ENCODE measurements around the gene ESYT3. TPM values are rescaled to one million over a fixed set of nuclear protein-coding genes. Genes with fewer than 3 reads are reported as not detected.

ESYT3 gene
- total RNA-seq, 1 experiment from 2014 or later, result 7.6 TPM

- DNase-seq, result no peak
- Mint-ChIP-seq H3K27me3 (ENCODE audit: insufficient read depth, unreplicated experiment) (no peaks in the 10 kb centered on the region), H3K9me3 (ENCODE audit: unreplicated experiment) (no peaks in the 10 kb centered on the region), H3K4me3 (ENCODE audit: unreplicated experiment) (no peak overlapping the region), H3K27ac (ENCODE audit: unreplicated experiment) (peak overlapping the region; percentile 71), H3K36me3 (ENCODE audit: insufficient read depth, unreplicated experiment) (no peaks in the 10 kb centered on the region), H3K4me1 (ENCODE audit: low read depth, unreplicated experiment) (peaks cover 32% of the 10 kb centered on the region)
- intact Hi-C loops (cut with micrococcal nuclease; ENCODE audit: unreplicated experiment), result no loop called here
- TF ChIP-seq CTCF (IDR thresholded peaks at IDR 0.05; ENCODE audit: insufficient read depth in 1 of 2, low read depth in 1 of 2, low read length in 1 of 2, severe bottlenecking in 1 of 2, unreplicated experiment in 1 of 2), result no peak
- Histone ChIP-seq H3K27me3 (replicated peaks; ENCODE audit: control insufficient read depth, insufficient read depth, low read length) (no peaks in the 10 kb centered on the region), H3K4me3 (ENCODE audit: low read depth, low read length) (no peak overlapping the region), H3K9me3 (no peaks in the 10 kb centered on the region), H3K4me1 (peaks cover 30% of the 10 kb centered on the region), H3K36me3 (ENCODE audit: control insufficient read depth, insufficient read depth, low read length) (no peaks in the 10 kb centered on the region)
- POLR2A ChIA-PET, result interaction anchor here (0.6 kb wide), 1 partner anchor 34 kb away, joined by 3 read pairs; the partner anchor contains the start of gene ESYT3
- CTCF ChIA-PET, result interaction anchor here (1.1 to 1.9 kb wide), 2 partner anchors 34 to 53 kb away, joined by 4 to 10 read pairs; partner anchors contain the start of genes ESYT3 and MRAS
- no TSS peak for BruUV-seq (replicated peaks)
Observed at GRCh38 chr3:138400651-138401070, 33.8 kb upstream of the ESYT3 start.

GRCh38 chr3:138401834-138402233, 32.6 kb upstream of the ESYT3 start:
- ChIA-PET CTCF (no interaction called here), POLR2A (no interaction called here)
- Mint-ChIP-seq H3K4me1 (ENCODE audit: low read depth, unreplicated experiment) (peaks cover 28% of the 10 kb centered on the region), H3K9me3 (ENCODE audit: unreplicated experiment) (no peaks in the 10 kb centered on the region), H3K27ac (ENCODE audit: unreplicated experiment) (no peak overlapping the region), H3K27me3 (ENCODE audit: insufficient read depth, unreplicated experiment) (no peaks in the 10 kb centered on the region), H3K36me3 (ENCODE audit: insufficient read depth, unreplicated experiment) (no peaks in the 10 kb centered on the region), H3K4me3 (ENCODE audit: unreplicated experiment) (no peak overlapping the region)
- intact Hi-C loops (cut with micrococcal nuclease; ENCODE audit: unreplicated experiment), result no loop called here
- Histone ChIP-seq H3K4me3 (ENCODE audit: low read depth, low read length) (no peak overlapping the region), H3K4me1 (peaks cover 30% of the 10 kb centered on the region), H3K9me3 (no peaks in the 10 kb centered on the region), H3K36me3 (ENCODE audit: control insufficient read depth, insufficient read depth, low read length) (no peaks in the 10 kb centered on the region), H3K27me3 (replicated peaks; ENCODE audit: control insufficient read depth, insufficient read depth, low read length) (no peaks in the 10 kb centered on the region)
- no TSS peak for BruUV-seq (replicated peaks)
- no peak for DNase-seq
- TF ChIP-seq CTCF (IDR thresholded peaks at IDR 0.05; ENCODE audit: insufficient read depth in 1 of 2, low read depth in 1 of 2, low read length in 1 of 2, severe bottlenecking in 1 of 2, unreplicated experiment in 1 of 2), result no peak

GRCh38 chr3:138404121-138404520, 30.3 kb upstream of the ESYT3 start:
- no peaks in the 10 kb centered on the region for H3K9me3 Mint-ChIP-seq (ENCODE audit: unreplicated experiment)
- intact Hi-C loops (cut with micrococcal nuclease; ENCODE audit: unreplicated experiment), result no loop called here
- H3K4me3 Mint-ChIP-seq (ENCODE audit: unreplicated experiment), result no peak overlapping the region
- Histone ChIP-seq H3K4me3 (ENCODE audit: low read depth, low read length) (no peak overlapping the region), H3K36me3 (ENCODE audit: control insufficient read depth, insufficient read depth, low read length) (no peaks in the 10 kb centered on the region), H3K9me3 (no peaks in the 10 kb centered on the region), H3K27me3 (replicated peaks; ENCODE audit: control insufficient read depth, insufficient read depth, low read length) (no peaks in the 10 kb centered on the region), H3K4me1 (peaks cover 19% of the 10 kb centered on the region)
- H3K27ac Mint-ChIP-seq (ENCODE audit: unreplicated experiment), result no peak overlapping the region
- no peak for DNase-seq
- no TSS peak for BruUV-seq (replicated peaks)
- ChIA-PET CTCF (no interaction called here), POLR2A (no interaction called here)
- no peak for TF ChIP-seq CTCF (IDR thresholded peaks at IDR 0.05; ENCODE audit: insufficient read depth in 1 of 2, low read depth in 1 of 2, low read length in 1 of 2, severe bottlenecking in 1 of 2, unreplicated experiment in 1 of 2)
- H3K27me3 Mint-ChIP-seq (ENCODE audit: insufficient read depth, unreplicated experiment), result no peaks in the 10 kb centered on the region
- no peaks in the 10 kb centered on the region for H3K36me3 Mint-ChIP-seq (ENCODE audit: insufficient read depth, unreplicated experiment)
- H3K4me1 Mint-ChIP-seq (ENCODE audit: low read depth, unreplicated experiment), result peaks cover 26% of the 10 kb centered on the region
